ENCODE data around the gene EYA3.

Gene EYA3

DNA sequence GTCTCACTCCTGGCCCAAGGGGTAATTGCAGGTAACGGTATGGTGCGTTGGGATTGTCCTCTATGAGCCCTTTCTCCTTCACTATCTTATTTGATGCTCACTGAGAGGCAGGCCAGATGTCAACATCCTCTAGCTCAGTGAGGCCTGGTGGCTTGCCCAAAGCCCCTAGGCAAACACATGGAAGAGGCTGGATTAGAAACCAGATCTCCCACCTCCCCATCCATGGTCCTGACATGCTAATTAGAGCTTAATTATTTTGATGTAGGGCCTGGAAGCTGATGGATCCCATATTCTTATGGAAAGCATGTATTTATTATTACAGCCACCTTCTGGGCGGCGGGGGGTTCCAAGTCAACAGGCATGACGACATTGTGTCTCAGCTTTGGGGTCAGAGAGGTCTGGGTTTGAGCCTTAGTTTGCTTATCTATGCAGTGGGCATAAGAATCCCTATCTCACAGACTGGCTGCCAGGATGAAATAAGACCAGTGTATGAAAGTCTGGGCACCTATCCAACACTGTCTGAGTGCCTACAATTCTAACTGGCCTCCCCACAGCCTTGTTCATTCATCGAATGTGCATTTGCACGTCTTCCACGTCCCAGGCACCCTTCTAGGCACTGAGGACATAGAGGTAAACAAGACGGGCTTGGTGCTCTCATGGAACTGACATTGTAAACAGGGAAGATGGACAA lies 147.4 kb downstream of the EYA3 start:
- no peak for DNase-seq (ENCODE audit: low read depth, low spot score)

DNA sequence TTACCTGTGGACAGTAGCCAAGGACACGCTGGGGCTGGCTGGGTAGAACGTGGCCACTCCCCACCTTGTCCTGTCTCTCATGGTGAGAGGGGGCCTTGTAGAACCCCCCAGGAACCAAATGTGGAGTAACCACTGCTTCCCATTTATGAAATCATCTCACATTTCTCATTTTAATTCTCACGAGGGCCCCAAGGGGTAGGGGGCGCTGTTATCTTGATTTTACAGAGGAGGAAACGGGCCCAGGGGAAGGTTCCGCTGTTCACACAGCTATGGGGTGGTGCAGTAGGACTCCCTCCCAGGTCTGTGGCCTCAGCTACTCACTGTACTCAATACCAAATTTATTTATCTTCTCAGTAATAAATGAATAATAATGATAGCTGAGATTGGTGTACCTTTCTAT lies 148.1 kb downstream of the EYA3 start:
- DNase-seq (ENCODE audit: low read depth, low spot score) = peak; percentile 52

DNA sequence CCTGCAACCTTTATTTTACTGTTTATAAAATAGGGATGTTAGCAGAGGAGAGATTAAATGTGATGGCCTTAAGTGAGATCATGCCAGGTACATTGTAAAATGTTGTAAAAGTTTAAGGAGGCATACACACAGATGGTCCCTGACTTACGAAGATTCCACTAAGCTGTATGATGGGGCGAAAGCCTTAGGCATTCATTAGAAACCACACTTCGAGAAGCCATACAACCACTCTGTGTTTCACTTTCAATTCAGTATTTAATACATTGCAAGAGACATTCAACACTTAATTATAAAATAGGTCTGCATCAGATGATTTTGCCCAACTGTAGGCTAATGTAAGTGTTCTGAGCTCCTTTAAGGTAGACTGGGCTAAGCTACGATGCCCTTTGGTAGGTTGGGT lies 149.9 kb downstream of the EYA3 start:
- DNase-seq (ENCODE audit: low read depth, low spot score) = no peak

DNA sequence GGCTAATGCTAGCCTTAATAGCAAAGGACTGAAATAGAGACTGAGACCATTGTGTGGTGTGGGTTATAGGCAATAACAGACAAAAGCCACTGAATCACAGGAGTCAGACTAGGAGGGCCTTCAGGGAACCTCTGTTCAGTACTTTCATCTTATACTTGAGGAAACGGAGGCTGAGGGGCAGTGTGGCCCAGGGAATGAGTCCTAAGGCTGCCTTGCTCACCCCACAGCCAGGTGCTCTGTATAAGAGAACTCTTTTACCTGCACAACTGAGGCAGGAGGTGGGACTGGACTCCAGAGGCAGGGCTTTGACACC lies 150.9 kb downstream of the EYA3 start:
- DNase-seq (ENCODE audit: low read depth, low spot score) = no peak

DNA sequence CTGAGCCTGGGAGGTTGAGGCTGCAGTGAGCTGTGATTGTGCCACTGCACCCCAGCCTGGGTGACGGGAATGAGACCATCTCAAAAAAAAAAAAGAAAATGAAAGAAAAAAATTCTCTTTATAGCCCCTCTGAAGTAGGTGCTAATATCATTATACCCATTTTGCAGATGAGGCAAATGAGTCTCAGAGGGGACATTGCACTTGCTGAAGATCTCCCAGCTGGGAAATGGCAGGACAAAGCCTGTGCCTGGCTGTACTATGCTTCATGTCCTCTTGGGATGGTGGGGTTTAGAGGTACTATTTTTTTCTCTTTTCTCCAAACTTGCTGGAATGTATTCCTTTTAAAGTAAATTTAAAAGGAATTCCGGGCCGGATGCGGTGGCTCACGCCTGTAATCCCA lies 152.0 kb downstream of the EYA3 start:
- DNase-seq (ENCODE audit: low read depth, low spot score) = no peak

DNA sequence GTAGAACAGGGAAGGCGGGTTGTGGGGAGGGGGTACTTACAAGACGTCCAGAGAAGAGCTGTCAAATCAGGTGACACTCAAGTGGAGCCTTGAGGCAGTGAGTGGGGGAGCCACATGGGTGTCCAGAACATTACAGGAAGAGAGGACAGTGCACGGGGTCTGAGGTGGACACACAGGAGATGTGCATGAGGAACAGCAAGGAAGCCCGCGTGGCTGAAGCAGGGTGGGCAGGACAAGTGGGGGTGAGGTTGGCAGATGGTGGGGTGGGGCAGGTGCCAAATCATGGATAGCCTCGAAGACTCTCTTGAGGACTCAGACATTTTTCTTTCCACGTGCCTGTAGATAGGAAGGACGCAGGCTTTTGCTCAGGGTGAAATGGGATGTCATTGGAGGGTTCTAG lies 152.7 kb downstream of the EYA3 start:
- no peak for DNase-seq (ENCODE audit: low read depth, low spot score)

DNA sequence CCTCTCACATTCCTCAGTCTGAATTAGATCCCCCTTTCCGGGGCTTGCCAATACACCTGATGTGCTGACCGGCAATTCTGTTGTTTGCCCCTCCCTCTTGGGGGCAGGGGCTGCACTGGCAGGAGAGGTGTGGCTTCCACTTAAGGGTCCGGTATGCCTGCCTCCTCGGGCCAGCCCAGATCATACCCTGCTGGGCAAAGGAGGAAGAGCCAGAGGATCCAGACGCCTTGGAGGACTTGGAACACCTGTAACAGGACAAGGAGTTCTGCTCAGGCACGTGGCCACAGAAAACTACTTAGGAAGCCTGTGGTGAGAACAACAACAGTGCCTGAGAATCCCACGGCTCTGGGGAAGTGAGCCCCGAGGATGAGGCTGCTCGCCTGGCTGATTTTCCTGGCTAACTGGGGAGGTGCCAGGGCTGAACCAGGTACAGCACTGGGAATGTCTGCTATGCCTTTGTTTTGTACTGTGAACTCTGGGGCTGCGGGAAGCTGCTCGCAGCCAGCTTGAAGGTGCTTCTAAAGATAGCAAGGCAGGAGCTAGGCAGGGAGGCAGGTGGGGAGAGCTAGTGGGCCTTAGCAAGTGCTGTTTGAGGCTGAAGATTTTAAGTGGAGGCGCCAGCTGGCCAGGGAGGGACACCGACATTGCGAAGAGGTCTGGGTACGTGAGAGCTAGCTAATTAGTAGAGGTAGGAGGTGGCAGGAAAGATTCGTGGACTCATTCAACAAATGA lies 153.4 kb downstream of the EYA3 start, which contains the start of gene SMPDL3B:
Gene SMPDL3B (plus strand): TSS at position 183 of the 732 bp plus-strand sequence. CDS start 184 bp downstream, at position 367.
- DNase-seq (ENCODE audit: low read depth, low spot score) = no peak

DNA sequence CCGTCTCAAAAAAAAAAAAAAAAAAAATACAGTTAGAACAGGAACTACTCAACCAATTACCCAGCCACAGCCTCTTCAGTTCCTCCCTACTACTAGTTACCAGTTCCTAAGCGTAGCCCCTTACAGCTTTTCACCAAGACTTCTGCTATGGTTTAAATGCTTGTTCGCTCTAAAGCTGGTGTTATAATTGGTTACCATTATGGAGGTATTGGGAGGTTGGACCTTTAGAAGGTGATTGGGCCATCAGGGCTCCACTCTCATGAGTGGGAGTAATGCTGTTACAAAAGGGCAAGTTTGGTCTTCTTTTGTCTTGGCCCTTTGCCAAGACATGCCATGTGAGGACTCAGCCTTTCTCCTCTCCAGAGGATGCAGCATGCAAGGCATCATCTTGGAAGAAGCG lies 156.7 kb downstream of the EYA3 start:
- DNase-seq (ENCODE audit: low read depth, low spot score) = no peak

DNA sequence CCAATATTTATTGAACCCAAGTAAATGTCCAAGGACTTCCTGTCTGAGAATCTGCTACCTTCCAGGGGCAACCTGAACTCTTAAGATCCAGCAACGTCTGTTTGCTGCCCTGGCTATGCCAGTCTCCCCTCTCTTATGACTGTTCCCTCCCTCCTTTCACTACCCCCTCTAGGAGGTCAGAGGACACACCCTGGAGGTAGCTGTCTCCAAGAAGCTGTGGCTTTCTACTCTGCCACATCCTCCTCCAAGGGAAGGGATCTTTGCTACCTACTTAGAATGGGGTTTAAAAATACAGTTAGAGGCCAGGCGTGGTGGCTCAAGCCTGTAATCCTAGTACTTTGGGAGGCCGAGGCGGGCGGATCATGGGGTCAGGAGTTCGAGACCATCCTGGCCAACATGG lies 157.2 kb downstream of the EYA3 start:
- DNase-seq (ENCODE audit: low read depth, low spot score) = no peak

DNA sequence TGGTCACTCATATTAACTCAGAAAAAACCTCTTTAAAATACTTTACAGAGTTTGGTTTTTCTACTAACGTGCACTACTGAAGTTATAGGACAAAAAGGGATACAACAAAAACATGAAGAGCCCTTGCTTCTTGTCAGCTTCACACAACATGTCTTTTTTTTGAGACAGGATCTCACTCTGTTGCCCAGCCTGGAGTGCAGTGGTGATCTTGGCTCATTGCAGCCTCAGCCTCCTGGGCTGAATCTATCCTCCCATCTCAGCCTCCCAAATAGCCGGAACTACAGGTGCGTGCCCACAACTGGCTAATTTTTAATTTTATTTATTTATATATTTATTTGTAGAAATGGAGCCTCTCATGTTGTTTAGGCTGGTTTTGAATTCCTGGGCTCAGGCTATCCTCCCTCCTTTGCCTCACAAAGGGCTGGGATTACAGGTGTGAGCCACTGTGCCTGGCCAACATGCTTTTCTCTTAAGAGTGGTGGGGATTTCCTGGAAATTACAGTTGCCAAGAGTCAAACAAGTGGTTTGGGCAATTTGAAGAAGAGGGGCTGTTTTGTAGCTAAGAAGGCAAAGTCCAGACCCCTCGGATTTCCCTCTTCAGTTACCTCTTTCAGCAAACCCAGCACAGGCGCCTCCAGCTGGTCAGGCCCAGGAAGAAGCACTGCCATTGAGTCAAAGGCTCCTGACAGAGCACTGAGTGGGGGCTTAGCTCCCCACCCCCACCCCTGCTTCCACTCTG lies 160.0 kb downstream of the EYA3 start:
- DNase-seq (ENCODE audit: low read depth, low spot score) = no peak

DNA sequence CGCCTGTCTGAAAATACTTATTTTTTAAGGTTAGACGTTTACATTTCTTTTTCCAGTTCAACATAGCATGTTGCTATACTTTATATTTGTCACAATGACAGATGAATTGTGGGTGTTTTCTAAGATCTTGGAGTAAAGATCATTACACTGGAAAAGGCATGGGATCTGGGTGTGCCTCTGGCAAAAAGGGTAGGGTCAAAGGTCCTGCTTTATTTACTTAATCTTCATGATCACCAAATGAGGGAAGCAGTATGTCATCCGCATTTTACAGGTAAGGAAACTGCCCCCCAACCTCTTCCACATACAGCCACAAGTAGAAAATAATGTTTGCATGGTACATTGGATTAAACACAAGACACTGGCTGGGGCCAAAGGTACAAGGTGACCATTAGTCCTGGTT lies 166.1 kb downstream of the EYA3 start:
- DNase-seq (ENCODE audit: low read depth, low spot score) = no peak

All from activated naive CD8-positive, alpha-beta T cell treated with anti-CD3 and anti-CD28 coated beads, Interleukin-2, amount 50 U/mL, for 16 hours (primary cell).